DND-41 (cell line): ENCODE measurements around the gene RBFOX2.

Experiments used
- EZH2 ChIP-seq: IDR thresholded peaks from 3 replicates; pipeline ENCODE4 v1.6.1; 2012; ENCODE audit warnings: borderline replicate concordance, low read depth, mild to moderate bottlenecking, moderate library complexity, low read length, inconsistent platforms; ENCODE audit not compliant: severe bottlenecking
- TF ChIP-seq, protein P1 (sequence below): IDR thresholded peaks from 2 replicates; pipeline ENCODE4 v1.5.1; 2012; ENCODE audit warnings: borderline replicate concordance, low read length, moderate library complexity, mild to moderate bottlenecking; ENCODE audit not compliant: poor library complexity, severe bottlenecking; ENCODE audit errors: extremely low read depth

DNA sequence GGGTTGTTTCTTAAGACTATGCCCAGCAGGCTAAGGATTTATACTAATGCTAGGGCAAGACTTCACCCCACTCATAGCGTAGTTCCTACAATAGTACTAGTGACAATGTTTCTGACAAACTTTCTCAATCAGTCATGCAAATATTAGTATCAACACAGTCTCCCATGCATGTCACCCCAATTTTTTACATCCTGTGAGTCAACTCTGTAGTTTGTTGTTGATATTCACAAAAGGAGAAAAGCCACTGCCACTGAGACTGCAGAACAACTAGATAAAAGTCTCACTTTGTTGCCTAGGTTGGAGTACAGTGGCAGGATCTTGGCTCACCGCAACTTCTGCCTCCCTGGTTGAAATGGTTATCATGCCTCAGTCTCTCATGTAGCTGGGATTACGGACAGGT, 155.2 kb downstream of the RBFOX2 start:
- TF ChIP-seq, protein P1, sequence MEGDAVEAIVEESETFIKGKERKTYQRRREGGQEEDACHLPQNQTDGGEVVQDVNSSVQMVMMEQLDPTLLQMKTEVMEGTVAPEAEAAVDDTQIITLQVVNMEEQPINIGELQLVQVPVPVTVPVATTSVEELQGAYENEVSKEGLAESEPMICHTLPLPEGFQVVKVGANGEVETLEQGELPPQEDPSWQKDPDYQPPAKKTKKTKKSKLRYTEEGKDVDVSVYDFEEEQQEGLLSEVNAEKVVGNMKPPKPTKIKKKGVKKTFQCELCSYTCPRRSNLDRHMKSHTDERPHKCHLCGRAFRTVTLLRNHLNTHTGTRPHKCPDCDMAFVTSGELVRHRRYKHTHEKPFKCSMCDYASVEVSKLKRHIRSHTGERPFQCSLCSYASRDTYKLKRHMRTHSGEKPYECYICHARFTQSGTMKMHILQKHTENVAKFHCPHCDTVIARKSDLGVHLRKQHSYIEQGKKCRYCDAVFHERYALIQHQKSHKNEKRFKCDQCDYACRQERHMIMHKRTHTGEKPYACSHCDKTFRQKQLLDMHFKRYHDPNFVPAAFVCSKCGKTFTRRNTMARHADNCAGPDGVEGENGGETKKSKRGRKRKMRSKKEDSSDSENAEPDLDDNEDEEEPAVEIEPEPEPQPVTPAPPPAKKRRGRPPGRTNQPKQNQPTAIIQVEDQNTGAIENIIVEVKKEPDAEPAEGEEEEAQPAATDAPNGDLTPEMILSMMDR, result no peak
- no peak for TF ChIP-seq EZH2
